Activated naive CD8-positive, alpha-beta T cell treated with anti-CD3 and anti-CD28 coated beads, Interleukin-2, amount 50 U/mL, for 16 hours (primary cell): ENCODE results near the gene GMPR2.
A peak's percentile ranks its signal among the peaks of the same experiment; 100 is the strongest.

Source experiments
- DNase-seq: peaks from one replicate; pipeline ENCODE4 v3.0.0-alpha.2; 2020; ENCODE audit warnings: low read depth, low spot score

The GMPR2 gene

GRCh38 chr14:24232645-24233537, at the start of gene GMPR2:
GMPR2 (plus strand) TSS chr14:24232929; CDS start chr14:24233254, 325 bp downstream.
- no peak for DNase-seq

- no peak for DNase-seq
These were observed 49.7 kb upstream of the GMPR2 start for GRCh38 chr14:24183014-24183481.

DNA sequence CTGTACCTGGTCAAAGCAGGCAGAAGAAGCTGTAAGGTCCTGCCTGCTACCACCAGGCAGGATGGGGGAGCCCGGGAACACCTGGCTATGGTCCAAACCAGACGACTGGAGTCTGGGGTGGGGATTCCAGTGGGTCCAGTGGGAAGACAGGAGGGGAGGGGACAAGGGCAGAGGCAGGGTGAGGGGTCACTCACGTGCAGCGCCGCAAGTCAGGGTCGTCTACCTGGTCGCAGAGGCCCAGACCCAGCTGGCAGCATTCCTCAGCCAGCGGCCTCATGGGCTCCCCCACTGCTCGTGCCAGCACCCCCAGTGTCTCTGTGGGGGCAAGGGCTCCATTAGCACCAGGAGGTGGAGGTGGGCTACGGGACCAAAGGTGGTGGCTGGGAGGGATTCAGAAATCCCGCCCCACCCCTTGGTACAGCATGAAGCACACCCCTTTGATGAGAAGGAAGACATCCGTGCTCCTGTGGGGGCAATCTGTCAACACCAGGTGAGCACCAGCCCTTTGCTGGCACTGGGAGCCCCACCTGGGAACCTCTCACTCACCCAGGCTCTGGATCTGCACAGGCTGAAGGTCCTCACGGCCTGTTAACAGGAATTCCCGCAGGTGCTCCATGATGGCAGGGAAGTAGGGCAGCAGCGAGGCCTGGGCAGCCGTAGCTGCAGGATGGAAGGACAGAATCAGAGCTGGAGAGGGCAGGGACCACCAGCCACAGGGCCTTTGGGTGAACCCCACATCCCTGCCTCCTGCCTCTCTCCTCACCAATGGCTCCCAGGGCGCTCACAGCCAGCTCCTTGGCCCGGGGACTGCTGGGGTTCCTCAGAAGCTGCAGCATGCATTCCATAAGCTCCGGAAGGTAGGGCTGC, 48.4 kb upstream of the GMPR2 start:
- no peak for DNase-seq

DNA sequence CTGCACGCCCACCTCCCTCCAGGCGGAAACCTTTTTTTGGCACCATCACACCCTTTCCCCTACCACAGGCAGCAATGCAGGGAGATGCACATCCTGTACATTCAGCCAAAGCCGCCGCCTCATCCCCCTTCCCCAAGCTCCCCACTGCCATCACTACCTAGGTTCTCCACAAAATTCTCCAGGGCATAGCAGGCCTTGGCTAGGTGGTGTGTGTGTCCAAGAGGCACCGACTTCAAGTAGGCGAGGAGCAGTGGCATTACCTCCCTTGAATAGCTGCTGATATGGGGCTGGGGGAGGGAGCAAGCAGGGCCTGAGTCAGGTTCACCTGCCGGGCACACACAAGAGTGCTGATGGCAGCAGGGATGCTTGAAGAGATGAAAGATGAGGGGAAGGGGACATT, 47.7 kb upstream of the GMPR2 start:
- no peak for DNase-seq

GRCh38 chr14:24185741-24186140, 47.0 kb upstream of the GMPR2 start:
- DNase-seq, result no peak

DNA sequence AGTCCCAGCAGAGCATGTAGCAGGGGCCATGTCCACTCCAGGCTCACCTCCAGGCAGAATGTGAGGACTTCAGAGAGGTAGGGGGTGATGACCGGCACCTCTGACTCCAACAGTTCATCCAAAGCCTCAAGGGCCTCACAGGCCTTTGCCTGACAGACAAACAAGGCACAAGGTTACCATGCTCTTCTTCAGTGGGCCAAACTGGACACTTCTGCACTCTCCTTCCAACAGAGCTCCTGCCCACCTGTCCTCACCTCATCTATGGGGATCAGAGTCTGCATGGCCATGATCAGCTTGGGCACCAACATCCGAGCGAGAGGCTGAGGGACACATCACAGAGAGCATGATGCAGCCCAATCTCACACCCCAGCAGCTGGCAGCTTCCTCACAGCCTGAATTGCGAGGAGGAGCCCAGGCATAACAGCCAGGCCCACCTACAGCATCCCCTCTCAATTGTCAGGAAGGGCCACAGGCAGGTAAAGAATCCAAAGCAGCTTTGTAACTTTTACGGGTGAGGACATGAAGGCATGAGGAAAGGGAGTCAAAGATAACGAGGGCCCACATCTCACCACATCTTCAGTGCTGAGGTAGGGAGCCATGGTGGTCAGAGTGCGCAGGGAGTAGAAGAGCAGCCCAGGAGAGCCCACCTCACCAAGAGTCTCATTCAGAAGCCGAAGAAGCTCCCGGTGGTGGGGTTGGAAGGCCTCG, 45.7 kb upstream of the GMPR2 start:
- no peak for DNase-seq

DNA sequence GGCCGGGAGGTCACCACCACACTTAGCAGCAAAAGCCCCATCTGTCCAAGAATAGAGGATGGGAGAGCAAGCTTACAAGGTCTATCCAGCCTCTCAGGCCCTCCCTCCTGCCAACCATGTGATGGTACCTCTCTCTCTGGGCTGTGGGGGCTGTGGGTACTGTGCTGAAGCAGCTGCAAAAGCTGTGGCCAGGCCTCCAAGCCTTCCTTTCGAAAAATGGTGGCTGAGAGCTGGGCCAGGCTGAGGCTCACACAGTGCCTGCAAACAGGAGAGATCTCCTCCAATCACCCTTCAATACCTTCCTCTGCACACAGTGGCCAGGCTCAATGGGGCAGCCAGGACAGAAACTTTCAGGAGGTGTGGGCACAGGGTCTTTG, 45.2 kb upstream of the GMPR2 start:
- DNase-seq, result no peak

- peak; percentile 90 for DNase-seq
These were observed 44.3 kb upstream of the GMPR2 start, which contains the start of gene IPO4 for GRCh38 chr14:24188251-24189058. IPO4 (minus strand) TSS chr14:24188816; CDS start chr14:24188787, 29 bp downstream.

DNA sequence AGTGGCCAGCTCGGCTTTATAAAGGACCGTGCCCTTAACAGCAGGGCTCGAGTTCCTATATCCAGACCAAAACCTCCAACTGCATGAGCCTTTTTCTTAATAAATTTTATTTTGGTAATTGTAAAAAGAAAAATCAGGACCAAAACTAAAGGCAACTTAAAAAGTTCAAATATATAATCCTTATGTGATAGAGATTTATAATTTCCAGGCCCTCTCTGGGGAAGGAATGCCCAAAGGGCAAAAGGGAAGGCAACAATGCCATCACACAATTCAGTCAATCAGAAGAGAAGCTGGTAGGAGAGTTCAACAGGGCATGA, 43.7 kb upstream of the GMPR2 start:
- no peak for DNase-seq

- no peak for DNase-seq
These were observed 43.3 kb upstream of the GMPR2 start for GRCh38 chr14:24189460-24189859.

GRCh38 chr14:24190416-24190815, 42.3 kb upstream of the GMPR2 start:
- no peak for DNase-seq

- no peak for DNase-seq
These were observed 39.8 kb upstream of the GMPR2 start for GRCh38 chr14:24192933-24193332.

DNA sequence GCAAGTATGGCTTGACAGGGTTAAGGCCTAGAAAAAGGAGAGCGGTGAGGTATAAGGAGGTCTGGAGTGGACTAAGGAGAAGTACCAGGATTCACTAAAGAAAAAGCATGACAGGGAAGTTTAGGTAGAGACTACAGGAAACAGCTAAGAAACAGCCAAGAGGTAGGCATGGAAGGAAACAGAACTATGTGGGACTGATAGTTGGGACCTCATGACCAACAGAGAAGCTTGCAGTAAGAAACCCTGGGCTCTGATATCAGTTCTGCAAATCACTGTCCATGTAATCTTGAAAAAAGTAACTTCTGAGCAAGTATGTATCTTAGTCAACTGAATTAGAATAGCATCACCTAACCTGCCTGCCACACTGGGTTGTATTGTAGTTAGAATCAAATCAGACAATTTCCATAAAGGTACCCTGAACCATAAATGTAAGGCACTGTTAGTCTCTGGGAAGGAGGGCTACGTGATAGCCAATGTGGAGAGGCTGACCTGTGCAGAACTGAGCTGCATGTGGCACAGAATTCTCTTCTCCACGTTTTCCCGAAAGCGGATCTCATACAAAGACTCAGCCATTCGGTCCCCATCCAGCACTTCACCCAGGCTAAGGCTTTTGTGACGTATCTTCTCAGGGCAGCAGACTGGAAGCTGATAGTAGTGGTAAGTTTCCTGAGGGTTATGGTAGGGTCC, 38.4 kb upstream of the GMPR2 start:
- no peak for DNase-seq

DNA sequence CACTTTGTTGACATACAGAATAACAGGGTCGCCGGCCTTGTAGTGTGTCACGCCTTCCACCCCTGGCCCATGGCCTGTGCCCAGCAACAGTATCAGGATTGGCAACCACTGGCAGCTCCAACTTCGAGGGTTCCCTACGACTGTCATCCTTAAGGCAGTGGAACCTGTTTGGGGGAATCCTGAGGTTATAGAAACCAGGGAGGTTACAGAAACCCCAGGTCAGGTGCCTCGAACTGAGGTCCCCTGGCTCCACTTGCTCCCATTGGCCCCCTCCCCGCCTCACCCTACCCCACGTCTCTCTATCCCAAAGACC, 37.9 kb upstream of the GMPR2 start:
- DNase-seq, result no peak

- peak; percentile 71 for DNase-seq
These were observed 37.3 kb upstream of the GMPR2 start, which contains the start of gene TM9SF1 for GRCh38 chr14:24195186-24196070. TM9SF1 (minus strand) TSS chr14:24195441; CDS start chr14:24195019, 422 bp downstream.

DNA sequence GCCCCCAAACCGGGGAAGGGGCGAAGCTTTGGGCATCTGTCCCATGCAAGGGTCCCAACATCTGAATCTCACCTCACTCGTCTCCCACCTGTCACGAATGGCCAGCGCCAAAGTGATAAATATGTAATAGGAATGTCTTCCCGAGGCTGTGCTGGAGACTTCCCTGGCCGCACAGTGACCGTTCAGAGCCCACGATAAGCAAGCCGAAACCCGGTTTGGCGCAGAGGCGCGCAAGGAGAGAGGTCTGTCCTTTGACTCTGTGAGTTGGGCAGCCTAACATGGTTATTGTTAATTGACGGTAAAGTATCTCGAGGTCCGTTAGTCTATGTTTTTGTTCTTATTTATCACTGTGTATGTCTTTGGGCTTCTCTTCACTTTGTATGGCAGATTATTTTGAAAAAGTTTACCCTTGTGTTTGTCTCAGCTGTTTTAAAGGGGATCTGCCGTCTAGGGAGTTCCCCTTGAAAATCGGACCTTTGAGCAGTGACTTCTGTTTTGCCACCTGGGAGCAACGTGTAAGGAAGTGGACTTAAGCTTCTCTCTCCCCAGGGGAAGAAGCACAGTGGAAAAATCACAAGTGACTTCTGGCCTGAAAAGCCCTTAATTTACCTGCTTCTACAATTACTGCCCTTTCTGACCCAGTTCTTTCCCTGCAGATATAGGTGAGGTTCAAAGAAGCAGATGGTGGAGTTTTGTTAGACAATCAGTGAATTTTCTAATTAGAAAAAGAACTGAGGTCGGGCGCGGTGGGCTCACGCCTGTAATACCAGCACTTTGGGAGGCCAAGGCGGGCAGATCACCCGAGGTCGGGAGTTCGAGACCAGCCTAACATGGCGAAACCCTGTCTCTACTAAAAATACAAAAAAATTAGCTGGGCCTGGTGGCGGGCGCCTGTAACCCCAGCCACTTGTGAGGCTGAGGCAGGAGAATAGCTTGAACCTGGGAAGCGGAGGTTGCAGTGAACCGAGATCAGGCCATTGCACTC, 36.4 kb upstream of the GMPR2 start:
- no peak for DNase-seq

DNA sequence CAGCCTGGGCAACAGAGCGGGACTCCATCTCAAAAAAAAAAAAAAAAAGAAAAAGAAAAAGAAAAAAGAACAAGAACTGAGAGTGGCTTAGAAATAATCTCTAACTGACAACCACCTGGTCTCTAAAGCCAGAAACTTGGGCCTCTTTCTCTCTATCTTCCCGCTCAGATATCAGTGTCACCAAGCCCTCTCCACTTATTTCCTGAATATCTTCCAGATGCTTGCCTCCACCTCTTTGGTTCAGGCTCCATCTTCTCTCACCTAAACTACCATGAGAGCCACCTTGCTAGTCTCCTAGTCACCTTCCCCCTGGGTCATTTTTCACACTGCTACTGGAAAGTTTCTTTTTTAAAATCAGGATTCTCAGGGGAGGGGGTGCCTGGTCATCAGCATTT, 35.7 kb upstream of the GMPR2 start:
- DNase-seq, result no peak

GRCh38 chr14:24198814-24199524, 33.8 kb upstream of the GMPR2 start:
- no peak for DNase-seq
